DND-41 (cell line): Measurements from ENCODE around the gene PHACTR4.

Source experiments
- ATAC-seq: fragments of 200-7000 bp; cut with Tn5 transposase; 3 replicates; pipeline ENCODE4 v1.9.1; 2021; ENCODE audit warnings: low read depth; ENCODE audit not compliant: insufficient read depth
- DNase-seq: peaks from one replicate; pipeline ENCODE4 v3.0.0-alpha.2; 2020
- H2AFZ ChIP-seq: 2 replicates; pipeline ENCODE4 v1.6.0; 2012; ENCODE audit warnings: low read depth, low read length
- H3K27ac ChIP-seq: 2 replicates; pipeline ENCODE4 v1.5.1; 2012; ENCODE audit warnings: low read length, inconsistent platforms
- H3K27me3 ChIP-seq: fragments of 200-600 bp; sonication (generic); 2 replicates; pipeline ENCODE4 v1.6.0; 2012; ENCODE audit warnings: low read length, mild to moderate bottlenecking, inconsistent platforms; ENCODE audit not compliant: insufficient read depth, poor library complexity
- H3K36me3 ChIP-seq: 2 replicates; pipeline ENCODE4 v1.5.1; 2012; ENCODE audit warnings: low read length, inconsistent platforms; ENCODE audit not compliant: insufficient read depth
- H3K4me1 ChIP-seq: 2 replicates; pipeline ENCODE4 v1.5.1; 2012; ENCODE audit warnings: mild to moderate bottlenecking, low read length; ENCODE audit not compliant: insufficient read depth
- H3K4me2 ChIP-seq: 2 replicates; pipeline ENCODE4 v1.6.0; 2012; ENCODE audit warnings: mild to moderate bottlenecking, moderate library complexity, low read length, inconsistent platforms; ENCODE audit not compliant: insufficient read depth
- H3K4me3 ChIP-seq, 2 experiments: fragments of 200-600 bp in 1 of 2; shearing (Covaris generic) in 1 of 2; 2 replicates each; pipeline ENCODE4 v1.5.1; 2012 to 2016; ENCODE audit warnings: inconsistent platforms in 2 of 2, low read length in 2 of 2, mild to moderate bottlenecking in 2 of 2, low read depth in 1 of 2, moderate library complexity in 1 of 2
- H3K79me2 ChIP-seq: 2 replicates; pipeline ENCODE4 v1.6.0; 2012; ENCODE audit warnings: low read length, inconsistent platforms; ENCODE audit not compliant: insufficient read depth
- H3K9ac ChIP-seq: 2 replicates; pipeline ENCODE4 v1.6.0; 2012; ENCODE audit warnings: low read depth, mild to moderate bottlenecking, inconsistent platforms, low read length, moderate library complexity
- H3K9me3 ChIP-seq: 2 replicates; pipeline ENCODE4 v1.5.1; 2012; ENCODE audit warnings: low read length, moderate library complexity, mild to moderate bottlenecking, inconsistent platforms; ENCODE audit not compliant: insufficient read depth, severe bottlenecking
- H4K20me1 ChIP-seq: 2 replicates; pipeline ENCODE4 v1.6.0; 2012; ENCODE audit warnings: low read length; ENCODE audit not compliant: insufficient read depth
- CTCF ChIP-seq: IDR thresholded peaks from 2 replicates; pipeline ENCODE4 v1.5.1; 2012; ENCODE audit warnings: borderline replicate concordance, low read length, moderate library complexity, mild to moderate bottlenecking; ENCODE audit not compliant: poor library complexity, severe bottlenecking; ENCODE audit errors: extremely low read depth
- EZH2 ChIP-seq: IDR thresholded peaks from 3 replicates; pipeline ENCODE4 v1.6.1; 2012; ENCODE audit warnings: borderline replicate concordance, low read depth, mild to moderate bottlenecking, moderate library complexity, low read length, inconsistent platforms; ENCODE audit not compliant: severe bottlenecking

Gene PHACTR4

DNA sequence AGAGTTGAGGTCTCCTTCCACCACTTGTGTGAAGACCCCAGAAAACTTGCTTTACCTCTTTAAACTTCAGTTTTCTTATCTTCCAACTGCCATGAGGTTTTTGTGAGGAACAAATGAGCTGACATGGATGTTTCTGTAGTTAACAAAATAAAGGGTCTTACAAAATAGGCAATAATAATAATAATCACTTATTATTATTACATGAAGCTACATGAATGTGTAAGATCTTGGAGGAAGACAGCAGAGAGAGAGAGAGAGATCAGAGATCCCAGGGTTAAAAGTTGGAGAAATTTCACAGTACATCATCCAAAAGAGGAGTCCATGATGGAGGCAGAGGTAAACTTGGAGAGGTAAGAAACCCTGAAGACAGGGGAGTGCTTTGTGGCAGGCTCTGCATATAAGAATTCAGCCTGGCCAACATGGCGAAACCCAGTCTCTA lies 147.0 kb downstream of the PHACTR4 start:
- Histone ChIP-seq H3K9me3 (no peaks in the 10 kb centered on the region), H3K79me2 (peaks cover 47% of the 10 kb centered on the region), H3K27me3 (no peaks in the 10 kb centered on the region), H3K9ac (no peak overlapping the region), H3K4me2 (no peak overlapping the region), H3K4me3 (no peak overlapping the region), H2AFZ (no peak overlapping the region), H4K20me1 (peaks cover 21% of the 10 kb centered on the region; the same call in 1 of the 2 replicates), H3K27ac (no peak overlapping the region), H3K36me3 (peaks cover 34% of the 10 kb centered on the region), H3K4me1 (peaks cover 35% of the 10 kb centered on the region)
- ATAC-seq: no peak
- no peak for TF ChIP-seq CTCF
- no peak for TF ChIP-seq EZH2
- DNase-seq: no peak

DNA sequence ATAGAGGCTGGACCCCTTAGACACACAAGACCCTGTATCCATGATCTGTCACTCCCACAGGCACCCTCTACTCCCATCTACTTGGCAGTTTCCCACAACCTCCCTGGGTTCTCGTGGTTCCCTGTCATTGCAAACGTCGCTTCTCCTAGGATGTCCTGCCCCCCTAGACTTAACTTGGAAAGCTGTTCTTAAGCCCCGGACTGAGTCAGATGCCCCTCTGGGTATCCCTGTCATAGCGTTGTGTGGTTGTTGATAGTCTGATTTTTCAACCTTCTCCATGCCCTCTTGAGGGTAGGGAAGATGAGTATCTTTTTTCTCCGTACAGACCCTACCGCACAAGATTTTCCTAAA lies 148.1 kb downstream of the PHACTR4 start:
- Histone ChIP-seq H3K4me2 (peak overlapping the region; percentile 89), H3K36me3 (peaks cover 29% of the 10 kb centered on the region), H3K4me3 (peak overlapping the region in 1 of 2 experiments; percentile 60; a peak in 3 of 4 replicates), H3K4me1 (peaks cover 42% of the 10 kb centered on the region), H3K27ac (peak overlapping the region; percentile 80), H2AFZ (peak overlapping the region; percentile 51), H4K20me1 (peaks cover 22% of the 10 kb centered on the region; the same call in 1 of the 2 replicates), H3K79me2 (peaks cover 51% of the 10 kb centered on the region), H3K9ac (peak overlapping the region; percentile 86), H3K9me3 (no peaks in the 10 kb centered on the region), H3K27me3 (no peaks in the 10 kb centered on the region)
- ATAC-seq: peak; percentile 14
- TF ChIP-seq CTCF (no peak), EZH2 (no peak)
- no peak for DNase-seq

- Histone ChIP-seq H3K27ac (peak overlapping the region; percentile 80), H3K27me3 (no peaks in the 10 kb centered on the region), H3K4me1 (peaks cover 42% of the 10 kb centered on the region), H3K36me3 (peaks cover 24% of the 10 kb centered on the region), H3K4me2 (peak overlapping the region; percentile 89), H3K4me3 (peak overlapping the region; percentile 46 to 60; a peak in 3 of 4 replicates), H4K20me1 (peaks cover 22% of the 10 kb centered on the region; the same call in 1 of the 2 replicates), H3K9ac (peak overlapping the region; percentile 86), H3K9me3 (no peaks in the 10 kb centered on the region), H2AFZ (peak overlapping the region; percentile 86), H3K79me2 (peaks cover 53% of the 10 kb centered on the region)
- peak; percentile 91 for DNase-seq
- ATAC-seq: peak; percentile 77
- TF ChIP-seq CTCF (peak; percentile 94), EZH2 (no peak)
Measured at GRCh38 chr1:28518000-28518744, 148.6 kb downstream of the PHACTR4 start.
